Fibroblast of mammary gland (primary cell): Measurements from ENCODE around the gene TASL.

Experiments used
- DNase-seq: peaks from one replicate; pipeline ENCODE4 v3.0.0-alpha.2; 2010; ENCODE audit warnings: low read depth
- H3K4me3 ChIP-seq: 2 replicates; pipeline ENCODE4 v1.5.1; 2011; ENCODE audit warnings: low read depth, mild to moderate bottlenecking, low read length, moderate library complexity; ENCODE audit not compliant: control insufficient read depth
- CTCF ChIP-seq: conservative IDR thresholded peaks from 2 replicates; pipeline ENCODE4 v1.5.1; 2011; ENCODE audit warnings: low read depth, low read length, inconsistent platforms; ENCODE audit not compliant: control insufficient read depth, insufficient read depth

The TASL gene

GRCh38 chrX:30593440-30594200 is 16.1 kb upstream of the TASL start:
- no peak for DNase-seq
- TF ChIP-seq CTCF: no peak
- no peak overlapping the region for H3K4me3 ChIP-seq

GRCh38 chrX:30592831-30593230 is 15.3 kb upstream of the TASL start:
- no peak overlapping the region for H3K4me3 ChIP-seq
- TF ChIP-seq CTCF: no peak
- DNase-seq: no peak

- H3K4me3 ChIP-seq: no peak overlapping the region
- no peak for TF ChIP-seq CTCF
- no peak for DNase-seq
Measured at GRCh38 chrX:30590368-30590767, 12.8 kb upstream of the TASL start.

DNA sequence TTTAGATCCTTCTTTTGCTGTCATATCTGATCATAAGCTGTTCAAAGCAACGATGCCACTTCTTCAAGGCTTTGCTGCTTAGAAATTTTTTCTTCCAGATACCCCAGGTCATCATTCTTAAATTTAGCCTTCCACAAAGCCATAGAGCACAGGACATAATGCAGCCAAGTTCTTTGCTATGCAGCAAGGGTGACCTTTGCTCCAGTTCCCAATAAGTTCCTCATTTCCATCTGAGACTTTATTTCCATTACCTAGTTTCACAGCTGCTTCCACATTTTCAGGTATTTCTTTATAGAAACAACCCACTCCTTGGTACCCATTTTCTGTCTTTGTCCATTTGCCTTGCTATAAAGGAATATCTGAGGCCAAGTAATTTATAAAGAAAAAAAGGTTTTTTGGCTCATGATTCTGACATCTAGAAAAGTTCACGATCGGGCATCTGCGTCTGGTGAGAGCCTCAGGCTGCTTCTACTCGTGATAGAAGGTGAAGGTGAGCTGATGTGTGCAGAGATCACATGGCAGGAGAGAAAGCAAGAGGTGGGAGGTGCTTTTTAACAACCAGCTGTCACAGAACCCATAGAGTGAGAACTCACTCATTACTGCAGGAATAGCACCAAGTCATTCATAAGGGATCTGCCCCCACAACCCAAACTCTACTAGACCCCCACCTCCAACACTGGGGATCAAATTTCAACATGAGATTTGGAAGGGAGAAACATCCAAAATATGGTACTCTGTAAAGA is 11.8 kb upstream of the TASL start:
- no peak for DNase-seq
- TF ChIP-seq CTCF: no peak
- no peak overlapping the region for H3K4me3 ChIP-seq

- no peak for DNase-seq
- no peak for TF ChIP-seq CTCF
- no peak overlapping the region for H3K4me3 ChIP-seq
Measured at GRCh38 chrX:30586516-30586915, 8.9 kb upstream of the TASL start.

GRCh38 chrX:30582664-30583063 is 5.1 kb upstream of the TASL start:
- H3K4me3 ChIP-seq: no peak overlapping the region
- TF ChIP-seq CTCF: no peak

DNA sequence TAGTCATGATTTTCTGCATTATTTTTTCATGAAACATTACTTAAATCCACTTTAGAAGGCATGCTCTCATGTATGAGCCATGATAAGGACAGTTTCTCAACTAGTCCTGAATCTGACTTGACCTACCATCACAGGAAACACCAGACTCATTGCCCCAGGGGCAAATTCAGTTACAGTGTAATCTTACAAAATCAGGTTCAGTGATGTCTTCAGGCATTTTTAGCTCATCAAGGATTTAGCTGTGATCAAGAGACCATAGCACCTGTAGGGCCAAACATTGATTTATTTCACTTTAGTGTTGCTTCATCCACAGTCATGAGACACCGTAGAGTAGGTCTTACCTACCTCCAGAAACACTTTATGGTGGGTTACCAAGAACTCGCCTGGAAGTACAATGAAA is 3.1 kb upstream of the TASL start:
- DNase-seq: no peak
- H3K4me3 ChIP-seq: no peak overlapping the region
- TF ChIP-seq CTCF: no peak

More at GRCh38 chrX:30582664-30583063, 5.1 kb upstream of the TASL start:
- DNase-seq: no peak
